ENCODE measurements around the gene RPH3AL. TPM values are rescaled to one million over a fixed set of nuclear protein-coding genes. Genes with fewer than 3 reads are reported as not detected.
"Not testable (repeated sequence)": the region's sequence is repeated elsewhere in the genome, so short reads cannot be mapped to it uniquely, and the experiment has no call there.

Gene RPH3AL
- total RNA-seq, 1 experiment from 2014 or later: 3.0 TPM

GRCh38 chr17:225551-225950 lies 127.1 kb downstream of the RPH3AL start:
- WGBS (ENCODE audit: extremely low coverage, insufficient read length, low lambda C conversion rate): no CpG with 5 or more reads among the region's 9 CpGs
- Histone ChIP-seq H3K4ac (ENCODE audit: low read depth, low read length) (no peak overlapping the region), H3K4me2 (ENCODE audit: insufficient read depth, insufficient read length, low read length) (no peak overlapping the region), H3K4me1 (ENCODE audit: insufficient read depth, low read length) (no peaks in the 10 kb centered on the region), H3K9ac (ENCODE audit: extremely low read depth, insufficient read length, low read length) (no peak overlapping the region), H2BK12ac (ENCODE audit: insufficient read length, low read depth, low read length) (no peak overlapping the region), H3K14ac (ENCODE audit: insufficient read depth, low read length) (no peak overlapping the region), H3T11ph (ENCODE audit: low read length) (no peak overlapping the region), H3K23ac (ENCODE audit: insufficient read length, low read depth, low read length) (no peak overlapping the region), H3K27ac (ENCODE audit: insufficient read length, low read depth, low read length) (no peak overlapping the region), H4K20me1 (ENCODE audit: control insufficient read depth, insufficient read depth, insufficient read length) (no peaks in the 10 kb centered on the region), H3K23me2 (ENCODE audit: insufficient read length, low read depth, low read length, poor library complexity, severe bottlenecking) (no peaks in the 10 kb centered on the region), H3K18ac (ENCODE audit: insufficient read length, low read depth, low read length) (no peak overlapping the region), H4K8ac (replicated peaks; ENCODE audit: insufficient read length, low read depth, low read length) (no peak overlapping the region), H4K5ac (ENCODE audit: insufficient read length, low read depth, low read length) (no peak overlapping the region), H2AFZ (ENCODE audit: low read length) (no peak overlapping the region), H4K91ac (ENCODE audit: insufficient read length, low read depth, low read length) (no peak overlapping the region), H3K79me1 (ENCODE audit: insufficient read depth, low read depth, low read length, poor library complexity, severe bottlenecking) (no peaks in the 10 kb centered on the region), H2BK20ac (ENCODE audit: low read depth, low read length, poor library complexity, severe bottlenecking) (no peak overlapping the region), H3K9me3 (ENCODE audit: control insufficient read depth, low read depth, low read length) (no peaks in the 10 kb centered on the region), H3K27me3 (ENCODE audit: insufficient read depth, low read length) (no peaks in the 10 kb centered on the region), H2BK15ac (ENCODE audit: low read depth, low read length) (no peak overlapping the region), H2BK120ac (ENCODE audit: low read depth, low read length, poor library complexity, severe bottlenecking) (no peak overlapping the region), H3K56ac (ENCODE audit: insufficient read length, low read depth, low read length) (no peak overlapping the region), H2BK5ac (ENCODE audit: insufficient read length, low read length) (no peak overlapping the region), H2AK5ac (ENCODE audit: insufficient read length, low read length) (no peak overlapping the region), H3K79me2 (ENCODE audit: insufficient read depth, low read length) (no peaks in the 10 kb centered on the region)
- peaks cover 2% of the 10 kb centered on the region for H3K27me3 Mint-ChIP-seq (ENCODE audit: low read depth)
- TF ChIP-seq, protein P1, sequence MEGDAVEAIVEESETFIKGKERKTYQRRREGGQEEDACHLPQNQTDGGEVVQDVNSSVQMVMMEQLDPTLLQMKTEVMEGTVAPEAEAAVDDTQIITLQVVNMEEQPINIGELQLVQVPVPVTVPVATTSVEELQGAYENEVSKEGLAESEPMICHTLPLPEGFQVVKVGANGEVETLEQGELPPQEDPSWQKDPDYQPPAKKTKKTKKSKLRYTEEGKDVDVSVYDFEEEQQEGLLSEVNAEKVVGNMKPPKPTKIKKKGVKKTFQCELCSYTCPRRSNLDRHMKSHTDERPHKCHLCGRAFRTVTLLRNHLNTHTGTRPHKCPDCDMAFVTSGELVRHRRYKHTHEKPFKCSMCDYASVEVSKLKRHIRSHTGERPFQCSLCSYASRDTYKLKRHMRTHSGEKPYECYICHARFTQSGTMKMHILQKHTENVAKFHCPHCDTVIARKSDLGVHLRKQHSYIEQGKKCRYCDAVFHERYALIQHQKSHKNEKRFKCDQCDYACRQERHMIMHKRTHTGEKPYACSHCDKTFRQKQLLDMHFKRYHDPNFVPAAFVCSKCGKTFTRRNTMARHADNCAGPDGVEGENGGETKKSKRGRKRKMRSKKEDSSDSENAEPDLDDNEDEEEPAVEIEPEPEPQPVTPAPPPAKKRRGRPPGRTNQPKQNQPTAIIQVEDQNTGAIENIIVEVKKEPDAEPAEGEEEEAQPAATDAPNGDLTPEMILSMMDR (conservative IDR thresholded peaks at IDR 0.05): no peak
- peaks cover 0 to 14% of the 10 kb centered on the region in 2 experiments; a peak in 2 of 4 replicates for H3K4me1 Mint-ChIP-seq
- no peak overlapping the region; a peak in 1 of 7 replicates for H3K27ac Mint-ChIP-seq
- H3K9me3 Mint-ChIP-seq: no peaks in the 10 kb centered on the region; a peak in 1 of 5 replicates
- no peak for DNase-seq
- H3K36me3 Mint-ChIP-seq (ENCODE audit: insufficient read depth in 1 of 3, low read depth in 3 of 3): no peaks in the 10 kb centered on the region; a peak in 1 of 7 replicates
- H3K4me3 Mint-ChIP-seq: no peak overlapping the region

DNA sequence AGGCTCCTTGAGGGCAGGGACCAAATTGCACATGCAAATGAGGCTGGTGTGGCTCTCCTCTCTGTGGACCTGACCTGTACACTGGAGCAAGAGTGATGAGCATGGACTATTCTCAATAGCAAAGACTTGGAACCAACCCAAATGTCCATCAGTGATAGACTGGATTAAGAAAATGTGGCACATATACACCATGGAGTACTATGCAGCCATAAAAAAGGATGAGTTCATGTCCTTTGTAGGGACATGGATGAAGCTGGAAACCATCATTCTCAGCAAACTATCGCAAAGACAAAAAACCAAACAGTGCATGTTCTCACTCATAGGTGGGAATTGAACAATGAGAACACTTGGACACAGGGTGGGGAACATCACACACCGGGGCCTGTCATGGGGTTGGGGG lies 128.0 kb downstream of the RPH3AL start:
- H3K27me3 Mint-ChIP-seq (ENCODE audit: low read depth); H2BK12ac ChIP-seq (ENCODE audit: insufficient read length, low read depth, low read length); DNase-seq; H2BK15ac ChIP-seq (ENCODE audit: low read depth, low read length); H3K27ac ChIP-seq (ENCODE audit: insufficient read length, low read depth, low read length); H3K79me2 ChIP-seq (ENCODE audit: insufficient read depth, low read length); H2BK20ac ChIP-seq (ENCODE audit: low read depth, low read length, poor library complexity, severe bottlenecking); H4K8ac ChIP-seq (replicated peaks; ENCODE audit: insufficient read length, low read depth, low read length); H4K20me1 ChIP-seq (ENCODE audit: control insufficient read depth, insufficient read depth, insufficient read length); H2BK5ac ChIP-seq (ENCODE audit: insufficient read length, low read length); H3K56ac ChIP-seq (ENCODE audit: insufficient read length, low read depth, low read length); H3K4ac ChIP-seq (ENCODE audit: low read depth, low read length); H3K4me1 ChIP-seq (ENCODE audit: insufficient read depth, low read length); H3K23ac ChIP-seq (ENCODE audit: insufficient read length, low read depth, low read length); H3K23me2 ChIP-seq (ENCODE audit: insufficient read length, low read depth, low read length, poor library complexity, severe bottlenecking); H3K79me1 ChIP-seq (ENCODE audit: insufficient read depth, low read depth, low read length, poor library complexity, severe bottlenecking); H2BK120ac ChIP-seq (ENCODE audit: low read depth, low read length, poor library complexity, severe bottlenecking); H3K9ac ChIP-seq (ENCODE audit: extremely low read depth, insufficient read length, low read length); H3K14ac ChIP-seq (ENCODE audit: insufficient read depth, low read length); H3K9me3 Mint-ChIP-seq; H3K9me3 ChIP-seq (ENCODE audit: control insufficient read depth, low read depth, low read length); H3K4me3 Mint-ChIP-seq; H2AK5ac ChIP-seq (ENCODE audit: insufficient read length, low read length); H2AFZ ChIP-seq (ENCODE audit: low read length); H3K4me2 ChIP-seq (ENCODE audit: insufficient read depth, insufficient read length, low read length); H3K18ac ChIP-seq (ENCODE audit: insufficient read length, low read depth, low read length); H4K5ac ChIP-seq (ENCODE audit: insufficient read length, low read depth, low read length); H4K91ac ChIP-seq (ENCODE audit: insufficient read length, low read depth, low read length); H3T11ph ChIP-seq (ENCODE audit: low read length); H3K27me3 ChIP-seq (ENCODE audit: insufficient read depth, low read length); H3K36me3 Mint-ChIP-seq (ENCODE audit: insufficient read depth in 1 of 3, low read depth in 3 of 3): not testable (repeated sequence)
- peaks cover 0 to 14% of the 10 kb centered on the region in 2 experiments; a peak in 2 of 4 replicates for H3K4me1 Mint-ChIP-seq
- H3K27ac Mint-ChIP-seq: peak overlapping the region in 1 of 3 experiments; percentile 53; a peak in 2 of 7 replicates
- WGBS (ENCODE audit: extremely low coverage, insufficient read length, low lambda C conversion rate): no CpG with 5 or more reads among the region's 2 CpGs

All from H9 (cell line).